Osteocyte (in vitro differentiated cells): ENCODE measurements around the gene B3GALT6. TPM values are rescaled to one million over a fixed set of nuclear protein-coding genes. Genes with fewer than 3 reads are reported as not detected.

Experiments
- DNase-seq: peaks from one replicate; pipeline ENCODE4 v3.0.0; 2021; ENCODE audit warnings: mixed read lengths; ENCODE audit not compliant: unreplicated experiment; ENCODE audit errors: extremely low spot score
- H3K27ac Mint-ChIP-seq: one replicate; pipeline ENCODE4 v1.8.0; 2021; ENCODE audit warnings: mild to moderate bottlenecking, mixed read lengths; ENCODE audit not compliant: unreplicated experiment
- H3K27me3 Mint-ChIP-seq: one replicate; pipeline ENCODE4 v1.8.0; 2021; ENCODE audit warnings: mixed read lengths; ENCODE audit not compliant: unreplicated experiment
- H3K36me3 Mint-ChIP-seq: one replicate; pipeline ENCODE4 v1.8.0; 2021; ENCODE audit warnings: mixed read lengths; ENCODE audit not compliant: unreplicated experiment
- H3K4me1 Mint-ChIP-seq: one replicate; pipeline ENCODE4 v1.8.0; 2021; ENCODE audit warnings: mixed read lengths; ENCODE audit not compliant: unreplicated experiment
- H3K4me3 Mint-ChIP-seq: one replicate; pipeline ENCODE4 v1.8.0; 2021; ENCODE audit warnings: mild to moderate bottlenecking, moderate library complexity, mixed read lengths; ENCODE audit not compliant: unreplicated experiment
- H3K9me3 Mint-ChIP-seq: one replicate; pipeline ENCODE4 v1.8.0; 2021; ENCODE audit warnings: mixed read lengths; ENCODE audit not compliant: unreplicated experiment
- total RNA-seq: library from RNA; stranded (reverse); gene quantifications from 2 replicates; pipeline ENCODE4 v1.2.1, GENCODE V29; 2021
- TF ChIP-seq, protein P1 (sequence below): fragments of 200-600 bp; sonication (generic); IDR thresholded peaks from 2 replicates; pipeline ENCODE4 v1.5.0; 2021; ENCODE audit warnings: antibody characterized with exemption, mild to moderate bottlenecking, moderate library complexity

B3GALT6 gene
- total RNA-seq, 1 donor from 2014 or later, result 38.6 TPM

DNA sequence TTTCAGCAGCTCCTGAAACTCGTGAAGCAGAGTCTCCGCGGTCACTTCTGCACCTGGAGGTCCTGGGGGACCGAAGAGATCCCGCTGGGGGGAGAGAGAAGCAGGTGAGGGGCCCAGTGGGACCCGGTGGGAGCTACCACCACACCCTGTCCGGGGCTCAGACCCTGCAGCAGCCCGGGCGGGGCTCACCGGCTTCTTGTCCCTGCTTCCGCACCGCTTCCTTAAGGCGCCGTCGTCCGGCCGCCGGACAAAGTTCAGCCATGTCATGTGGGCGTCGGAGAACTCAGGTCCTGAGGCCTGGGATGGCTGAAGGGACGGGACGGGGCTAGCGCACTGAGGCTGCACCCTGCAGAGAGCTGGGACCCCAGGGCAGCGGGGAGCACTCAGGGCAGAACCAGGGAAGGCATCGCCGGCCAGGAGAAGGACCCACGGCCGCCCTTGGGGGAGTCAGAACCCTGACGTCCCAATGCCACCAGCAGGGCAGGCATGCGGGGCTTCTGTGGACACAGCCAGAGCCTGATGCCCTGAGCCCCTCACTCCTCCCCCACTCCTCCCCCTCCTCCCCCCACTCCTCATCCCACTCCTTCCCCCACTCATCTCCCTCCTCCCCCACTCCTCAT is 12.3 kb downstream of the B3GALT6 start:
- Mint-ChIP-seq H3K9me3 (no peaks in the 10 kb centered on the region), H3K4me3 (no peak overlapping the region), H3K4me1 (peaks cover 8% of the 10 kb centered on the region), H3K27me3 (no peaks in the 10 kb centered on the region), H3K36me3 (no peaks in the 10 kb centered on the region), H3K27ac (no peak overlapping the region)
- TF ChIP-seq, protein P1, sequence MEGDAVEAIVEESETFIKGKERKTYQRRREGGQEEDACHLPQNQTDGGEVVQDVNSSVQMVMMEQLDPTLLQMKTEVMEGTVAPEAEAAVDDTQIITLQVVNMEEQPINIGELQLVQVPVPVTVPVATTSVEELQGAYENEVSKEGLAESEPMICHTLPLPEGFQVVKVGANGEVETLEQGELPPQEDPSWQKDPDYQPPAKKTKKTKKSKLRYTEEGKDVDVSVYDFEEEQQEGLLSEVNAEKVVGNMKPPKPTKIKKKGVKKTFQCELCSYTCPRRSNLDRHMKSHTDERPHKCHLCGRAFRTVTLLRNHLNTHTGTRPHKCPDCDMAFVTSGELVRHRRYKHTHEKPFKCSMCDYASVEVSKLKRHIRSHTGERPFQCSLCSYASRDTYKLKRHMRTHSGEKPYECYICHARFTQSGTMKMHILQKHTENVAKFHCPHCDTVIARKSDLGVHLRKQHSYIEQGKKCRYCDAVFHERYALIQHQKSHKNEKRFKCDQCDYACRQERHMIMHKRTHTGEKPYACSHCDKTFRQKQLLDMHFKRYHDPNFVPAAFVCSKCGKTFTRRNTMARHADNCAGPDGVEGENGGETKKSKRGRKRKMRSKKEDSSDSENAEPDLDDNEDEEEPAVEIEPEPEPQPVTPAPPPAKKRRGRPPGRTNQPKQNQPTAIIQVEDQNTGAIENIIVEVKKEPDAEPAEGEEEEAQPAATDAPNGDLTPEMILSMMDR, result no peak
- no peak for DNase-seq

GRCh38 chr1:1245178-1245816 is 13.3 kb downstream of the B3GALT6 start:
- Mint-ChIP-seq H3K36me3 (no peaks in the 10 kb centered on the region), H3K27me3 (no peaks in the 10 kb centered on the region), H3K9me3 (no peaks in the 10 kb centered on the region), H3K27ac (no peak overlapping the region), H3K4me1 (peaks cover 1% of the 10 kb centered on the region), H3K4me3 (no peak overlapping the region)
- no peak for DNase-seq
- TF ChIP-seq, protein P1, result no peak

DNA sequence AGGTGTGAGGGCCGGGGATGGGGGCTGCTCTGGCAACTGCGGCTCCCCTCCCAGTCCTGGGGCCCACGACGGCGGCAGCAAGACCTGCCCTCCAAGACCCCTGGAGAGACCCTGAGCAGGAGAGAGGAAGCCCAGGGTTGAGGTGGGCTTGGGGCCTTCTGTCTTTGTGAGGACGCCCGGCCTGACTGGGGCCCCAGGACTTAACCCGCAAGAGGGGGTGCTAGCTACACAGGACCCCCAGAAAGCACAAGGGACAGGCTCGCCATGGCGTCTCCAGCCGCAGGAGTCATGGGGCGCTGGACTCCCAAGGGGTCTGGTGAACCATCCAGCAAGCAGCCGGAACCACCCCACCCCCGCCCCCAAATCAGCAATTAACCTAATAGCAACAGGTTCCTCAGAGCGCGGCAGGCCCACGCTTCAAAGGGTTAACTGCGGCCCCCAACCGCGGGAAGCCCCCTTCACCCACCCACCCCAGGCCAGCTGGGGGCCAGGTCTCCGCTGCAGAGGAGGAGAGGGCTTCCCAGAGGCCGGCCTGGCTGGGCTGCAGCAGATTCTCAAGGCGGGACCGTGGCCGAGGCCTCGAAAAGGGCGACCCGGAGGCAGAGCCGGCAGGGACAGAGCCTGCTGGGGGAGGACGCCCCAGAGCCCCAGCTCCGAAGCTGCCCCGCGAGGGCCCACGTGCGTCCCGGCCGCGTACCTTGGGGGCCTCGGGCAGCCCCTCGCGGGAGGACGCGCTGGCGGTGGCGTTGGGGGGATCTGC is 14.0 kb downstream of the B3GALT6 start:
- TF ChIP-seq, protein P1, result no peak
- no peak for DNase-seq
- Mint-ChIP-seq H3K27me3 (no peaks in the 10 kb centered on the region), H3K36me3 (no peaks in the 10 kb centered on the region), H3K9me3 (no peaks in the 10 kb centered on the region), H3K4me1 (peaks cover 1% of the 10 kb centered on the region), H3K4me3 (no peak overlapping the region), H3K27ac (no peak overlapping the region)

- H3K27ac Mint-ChIP-seq, result no peak within 1 kb of the TSS
- no peaks in the 10 kb centered on the region for H3K36me3 Mint-ChIP-seq
- H3K4me1 Mint-ChIP-seq, result peaks cover 1% of the 10 kb centered on the region
- H3K27me3 Mint-ChIP-seq, result no peaks in the 10 kb centered on the region
- DNase-seq, result no peak
- TF ChIP-seq, protein P1, result no peak
- H3K4me3 Mint-ChIP-seq, result no peak within 1 kb of the TSS
- no peaks in the 10 kb centered on the region for H3K9me3 Mint-ChIP-seq
Measured at GRCh38 chr1:1246577-1247340, 14.7 kb downstream of the B3GALT6 start, which contains the start of gene C1QTNF12. TSS of gene C1QTNF12 (minus strand) at chr1:1246722. CDS start at chr1:1246690, 32 bp downstream.
